Endometrial microvascular endothelial cells (primary cell): ENCODE measurements around the gene NUP42. TPM values are rescaled to one million over a fixed set of nuclear protein-coding genes. Genes with fewer than 3 reads are reported as not detected.
"Not testable (repeated sequence)": the region's sequence is repeated elsewhere in the genome, so short reads cannot be mapped to it uniquely, and the experiment has no call there.

Experiments used
- in situ Hi-C: cut with HindIII; loops from 2 replicates; pipeline ENCODE4 v1.10.0; 2017; ENCODE audit warnings: low sequenced_read_pairs, low pct_unique_long_range_greater_than_20kb; ENCODE audit errors: inconsistent ontology term
- total RNA-seq: library from RNA; depleted of rRNA; stranded (reverse); fragments of >200 nt; gene quantifications from one replicate; pipeline ENCODE4 v1.2.3, GENCODE V29; 2015; ENCODE audit errors: inconsistent ontology term

The NUP42 gene
- total RNA-seq, 1 donor from 2014 or later, result 48.2 TPM

DNA sequence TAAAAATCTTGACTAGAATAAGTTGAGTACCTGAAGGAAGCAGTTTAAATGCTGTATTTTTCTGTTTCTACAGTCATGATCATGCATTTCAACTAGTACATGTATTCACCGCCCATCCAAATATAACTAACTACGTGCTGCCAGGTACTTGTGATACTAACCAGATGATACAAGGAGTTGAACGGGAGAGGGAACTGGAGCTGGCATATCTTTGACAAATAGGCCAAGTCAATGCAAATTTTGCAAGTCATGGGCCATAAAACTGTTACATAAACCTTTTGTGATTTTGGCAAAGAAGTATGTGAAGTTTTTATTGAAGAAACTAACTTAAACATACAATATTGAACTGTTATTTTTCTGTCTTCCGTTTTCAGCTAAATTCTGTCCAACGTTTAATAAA is 14.5 kb downstream of the NUP42 start:
- in situ Hi-C loops, result no loop called here

DNA sequence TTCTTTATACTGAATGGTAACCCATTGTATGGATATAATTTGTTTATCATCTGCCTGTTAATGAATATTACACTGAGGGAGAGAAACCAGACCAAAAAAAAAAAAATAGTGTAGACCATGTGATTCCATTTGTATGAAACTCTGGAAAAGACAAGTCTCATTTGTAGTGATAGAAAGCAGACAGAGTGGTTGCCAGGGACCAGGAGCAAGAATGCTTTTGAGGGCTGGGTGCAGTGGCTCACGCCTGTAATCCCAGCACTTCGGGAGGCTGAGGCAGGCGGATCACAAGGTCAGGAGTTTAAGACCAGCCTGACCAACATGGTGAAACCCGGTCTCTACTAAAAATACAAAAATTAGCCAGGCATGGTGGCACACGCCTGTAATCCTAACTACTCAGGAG is 15.9 kb downstream of the NUP42 start:
- in situ Hi-C loops, result not testable (repeated sequence)

DNA sequence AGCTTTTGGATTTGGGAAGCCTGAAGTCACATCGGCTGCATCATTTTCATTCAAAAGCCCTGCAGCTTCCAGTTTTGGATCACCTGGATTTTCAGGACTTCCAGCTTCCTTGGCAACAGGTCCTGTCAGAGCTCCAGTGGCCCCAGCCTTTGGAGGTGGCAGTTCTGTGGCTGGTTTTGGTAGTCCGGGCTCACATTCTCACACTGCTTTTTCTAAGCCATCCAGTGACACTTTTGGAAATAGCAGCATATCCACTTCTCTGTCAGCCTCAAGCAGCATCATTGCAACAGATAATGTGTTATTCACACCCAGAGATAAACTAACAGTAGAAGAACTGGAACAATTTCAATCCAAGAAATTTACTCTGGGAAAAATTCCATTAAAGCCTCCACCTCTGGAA is 18.5 kb downstream of the NUP42 start:
- in situ Hi-C loops, result no loop called here

- in situ Hi-C loops, result no loop called here
Observed at GRCh38 chr7:23204241-23204640, 22.4 kb downstream of the NUP42 start.

DNA sequence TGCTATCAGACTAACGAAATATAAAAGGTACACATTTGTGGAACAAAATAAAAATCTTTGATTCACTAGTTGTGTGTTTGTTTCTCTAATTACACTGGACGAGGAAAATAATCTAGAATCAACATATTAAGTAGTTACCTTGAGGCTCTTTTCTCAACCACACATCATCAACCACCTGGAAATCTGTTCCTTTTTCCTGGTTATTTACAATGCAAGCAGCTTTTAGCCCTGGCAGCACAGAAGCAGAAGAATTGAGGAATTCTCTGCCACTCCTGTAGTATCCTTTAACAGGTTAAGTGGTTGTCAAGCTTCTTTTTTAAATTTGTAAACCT is 23.7 kb downstream of the NUP42 start:
- in situ Hi-C loops, result no loop called here

DNA sequence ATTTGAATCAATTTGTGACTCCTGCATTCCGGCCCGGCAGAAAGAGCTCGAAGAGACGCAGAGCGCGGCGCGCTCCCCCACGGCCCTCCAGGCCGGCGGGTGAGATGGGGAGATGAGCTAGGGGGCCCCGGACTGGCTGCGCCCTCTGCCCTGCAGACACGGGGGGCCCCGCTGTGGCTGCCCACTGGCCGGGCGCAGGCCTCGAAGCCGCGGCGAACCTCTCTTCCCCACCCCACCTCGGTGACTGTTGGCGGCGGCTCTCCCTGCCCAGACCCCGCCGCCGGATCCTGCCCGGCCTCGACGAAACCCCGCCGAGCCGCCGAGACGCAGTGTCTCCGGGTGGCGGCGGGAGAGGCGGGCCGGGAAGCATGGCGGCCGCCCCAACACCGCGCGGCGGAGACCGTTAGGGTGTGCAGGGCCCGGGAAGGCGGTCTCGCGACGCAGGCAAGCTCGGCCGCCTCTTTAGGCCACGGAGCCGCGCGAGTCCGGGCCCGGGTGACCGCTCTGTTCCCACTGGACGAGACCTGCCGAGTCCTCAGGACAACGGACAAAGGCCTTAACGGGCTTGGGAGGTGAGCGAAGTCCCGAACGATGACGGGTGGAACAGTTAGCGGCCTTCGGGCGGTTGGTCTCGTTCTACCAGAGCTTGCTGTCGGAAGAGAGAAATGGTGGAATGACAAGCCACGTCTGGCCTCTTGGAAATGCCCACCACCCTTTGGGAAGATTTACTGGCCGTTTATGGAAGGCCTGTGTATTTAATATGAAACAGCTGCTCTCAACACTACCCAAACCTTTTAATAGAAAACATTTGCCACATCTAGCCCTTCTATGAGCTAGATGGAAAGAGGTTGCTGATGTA is 24.3 kb downstream of the NUP42 start:
- in situ Hi-C loops, result no loop called here

GRCh38 chr7:23207021-23207420 is 25.2 kb downstream of the NUP42 start:
- in situ Hi-C loops, result no loop called here

- in situ Hi-C loops, result no loop called here
Observed at GRCh38 chr7:23207884-23208283, 26.0 kb downstream of the NUP42 start.

GRCh38 chr7:23208316-23208715 is 26.5 kb downstream of the NUP42 start:
- in situ Hi-C loops, result no loop called here

- in situ Hi-C loops, result no loop called here
Observed at GRCh38 chr7:23210506-23210905, 28.7 kb downstream of the NUP42 start.

- in situ Hi-C loops, result no loop called here
Observed at GRCh38 chr7:23211589-23211988, 29.7 kb downstream of the NUP42 start.

GRCh38 chr7:23212395-23212794 is 30.5 kb downstream of the NUP42 start:
- in situ Hi-C loops, result no loop called here

DNA sequence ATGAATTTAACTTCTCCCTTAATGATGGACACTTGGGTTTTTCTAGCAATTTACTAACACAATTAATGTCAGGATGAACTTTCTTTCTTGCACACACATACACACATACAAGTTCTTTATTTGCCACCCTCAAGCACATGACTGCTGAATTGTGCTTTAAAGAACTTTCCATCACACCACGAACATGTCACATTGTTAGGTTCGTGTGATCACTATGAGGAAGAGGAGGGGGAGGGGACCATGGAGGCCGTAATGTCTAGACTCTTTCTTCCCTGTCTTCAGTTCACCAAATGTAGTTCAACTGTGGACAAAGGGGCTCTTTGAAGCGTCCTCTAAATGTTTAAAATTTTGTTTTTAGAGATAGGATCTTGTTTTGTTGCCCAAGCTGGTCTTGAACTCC is 31.0 kb downstream of the NUP42 start:
- in situ Hi-C loops, result no loop called here

GRCh38 chr7:23213755-23214154 is 31.9 kb downstream of the NUP42 start:
- in situ Hi-C loops, result no loop called here

DNA sequence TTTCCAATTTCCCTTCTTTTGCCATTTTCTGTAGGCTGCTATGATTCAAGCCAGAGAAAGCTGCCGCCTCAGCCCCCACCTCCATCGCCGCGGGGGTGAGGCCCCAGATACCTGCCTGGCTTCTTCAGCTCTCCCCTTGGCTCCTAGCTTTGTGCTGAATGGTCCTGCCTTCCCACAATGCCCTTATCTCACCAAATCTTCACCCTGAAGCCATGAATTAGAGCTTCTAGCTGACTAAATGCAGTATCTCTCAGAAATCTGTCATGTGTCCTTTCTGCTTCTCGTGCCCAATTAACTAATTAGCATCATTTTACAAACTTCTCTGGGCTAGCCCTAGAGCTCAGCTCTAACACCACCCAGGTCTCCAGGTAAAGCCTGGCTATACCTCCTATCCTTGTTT is 32.6 kb downstream of the NUP42 start:
- in situ Hi-C loops, result no loop called here

GRCh38 chr7:23214938-23215337 is 33.1 kb downstream of the NUP42 start:
- in situ Hi-C loops, result no loop called here

DNA sequence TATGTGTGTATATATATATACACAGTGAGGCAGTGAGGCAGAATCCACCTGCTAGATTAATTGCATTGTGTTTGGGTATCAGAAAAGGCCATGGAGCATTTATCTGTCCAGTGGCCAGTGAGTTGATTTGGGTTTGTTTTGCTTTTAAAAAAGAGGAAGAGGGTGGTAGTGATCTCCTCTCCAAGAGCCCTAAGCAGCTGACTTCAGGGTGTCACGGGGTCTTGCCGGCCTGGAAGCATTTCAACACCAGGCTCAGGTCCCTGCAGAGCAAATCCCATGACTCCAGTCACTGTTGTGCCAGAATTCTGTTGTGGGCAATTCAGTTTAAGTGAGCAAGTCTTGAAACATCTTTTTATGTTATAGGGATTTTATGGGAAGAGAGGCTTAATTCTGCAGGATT is 34.2 kb downstream of the NUP42 start:
- in situ Hi-C loops, result no loop called here

- in situ Hi-C loops, result no loop called here
Observed at GRCh38 chr7:23218196-23218595, 36.3 kb downstream of the NUP42 start.

- in situ Hi-C loops, result no loop called here
Observed at GRCh38 chr7:23220690-23221305, 39.0 kb downstream of the NUP42 start.

- in situ Hi-C loops, result no loop called here
Observed at GRCh38 chr7:23222439-23223030, 40.7 kb downstream of the NUP42 start.
